HL-60/S4 treated with phorbol 12-myristate 13-acetate at 8.2 ng/mL for 4 days and 3 days (cell line): Measurements from ENCODE around the gene PPP2R5C.

Experiments
- in situ Hi-C: fragments of 300-500 bp; cut with MboI; formaldehyde crosslinking; loops from 2 replicates; pipeline ENCODE4 v1.15.0; 2022; ENCODE audit warnings: low sequenced_read_pairs

The PPP2R5C gene

DNA sequence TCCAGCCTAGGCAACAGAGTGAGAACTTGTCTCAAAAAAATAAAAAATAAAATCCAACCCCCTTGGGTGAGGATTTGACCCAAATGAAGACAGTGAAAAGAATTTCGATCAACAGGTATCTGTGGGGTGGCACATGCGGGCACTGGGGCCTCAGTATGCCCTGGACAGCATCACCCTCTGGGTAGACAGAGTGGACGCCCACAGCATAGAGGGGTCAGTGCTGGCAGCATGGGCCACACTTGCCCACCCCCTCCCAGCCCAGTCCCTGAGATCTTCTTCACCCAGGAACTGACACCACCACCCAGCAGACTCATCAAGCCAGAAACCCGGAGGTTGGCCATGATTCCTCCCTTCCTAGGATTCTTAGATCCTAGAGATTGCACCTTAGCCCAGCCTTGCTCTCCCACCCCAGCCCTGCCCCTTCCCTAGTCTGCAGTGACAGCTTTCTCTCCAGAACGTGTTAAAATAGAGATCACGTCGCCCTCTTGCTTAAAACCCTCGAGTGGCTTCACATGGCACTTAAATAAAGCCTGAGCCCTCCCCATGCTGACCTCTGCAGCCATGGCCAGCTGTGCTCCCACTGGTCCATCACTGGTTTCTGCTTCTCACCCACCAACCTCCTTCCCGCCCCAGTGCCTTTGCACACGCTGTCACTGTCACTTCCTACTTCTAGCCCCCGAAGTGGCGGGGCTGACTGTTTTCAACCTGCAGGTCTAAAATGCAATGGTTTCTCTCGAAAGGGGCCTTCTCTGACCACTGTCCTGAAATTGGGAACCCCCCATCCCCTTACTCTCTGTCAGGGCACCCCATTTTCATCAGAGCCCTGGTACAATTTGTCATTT, 176.6 kb downstream of the PPP2R5C start:
- in situ Hi-C loops: no loop called here

- in situ Hi-C loops: no loop called here
Measured at GRCh38 chr14:101939646-101940170, 178.2 kb downstream of the PPP2R5C start.

- in situ Hi-C loops: no loop called here
Measured at GRCh38 chr14:101944451-101944850, 182.9 kb downstream of the PPP2R5C start.

GRCh38 chr14:101945171-101945570, 183.7 kb downstream of the PPP2R5C start:
- in situ Hi-C loops: no loop called here

GRCh38 chr14:101947577-101947903, 186.0 kb downstream of the PPP2R5C start:
- in situ Hi-C loops: no loop called here

GRCh38 chr14:101947904-101948665, 186.6 kb downstream of the PPP2R5C start:
- in situ Hi-C loops: no loop called here

- in situ Hi-C loops: no loop called here
Measured at GRCh38 chr14:101948666-101949216, 187.2 kb downstream of the PPP2R5C start.

DNA sequence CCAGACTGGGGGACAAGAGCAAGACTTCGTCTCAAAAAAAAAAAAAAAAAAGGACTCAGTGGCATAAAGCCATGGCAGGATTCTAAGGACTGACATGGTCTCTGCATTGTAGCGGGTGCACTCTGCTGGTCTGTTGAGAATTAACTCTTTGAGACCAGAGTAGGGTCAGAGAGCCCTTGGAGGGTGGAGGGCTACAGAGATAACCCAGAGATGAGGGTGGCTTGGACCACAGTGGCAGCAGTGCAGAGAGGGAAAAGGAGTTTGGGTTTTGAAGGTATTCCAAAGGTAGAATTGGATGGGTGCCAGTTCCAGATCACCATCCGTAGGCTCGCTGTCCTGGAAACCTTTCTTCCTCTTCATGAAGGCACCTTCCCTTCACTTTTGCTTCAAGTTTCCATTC, 188.6 kb downstream of the PPP2R5C start:
- in situ Hi-C loops: no loop called here

GRCh38 chr14:101950516-101951215, 189.2 kb downstream of the PPP2R5C start:
- in situ Hi-C loops: no loop called here

GRCh38 chr14:101953151-101953550, 191.6 kb downstream of the PPP2R5C start:
- in situ Hi-C loops: no loop called here

DNA sequence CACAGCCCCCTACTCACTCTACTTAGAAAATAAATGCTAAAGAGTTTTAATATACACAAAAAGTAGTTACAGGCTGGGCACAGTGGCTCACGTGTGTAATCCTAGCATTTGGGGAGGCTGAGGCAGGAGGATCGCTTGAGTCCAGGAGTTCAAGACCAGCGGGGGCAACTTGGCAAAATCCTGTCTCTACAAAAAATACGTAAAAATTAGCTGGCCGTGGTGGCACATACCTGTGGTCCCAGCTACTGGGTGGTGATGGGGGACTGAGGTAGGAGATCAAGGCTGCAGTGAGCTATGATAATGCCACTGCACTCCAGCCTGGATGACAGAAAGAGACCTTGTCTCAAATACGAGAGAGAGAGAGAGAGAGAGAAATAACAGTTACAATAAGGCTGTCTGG, 193.0 kb downstream of the PPP2R5C start:
- in situ Hi-C loops: no loop called here

DNA sequence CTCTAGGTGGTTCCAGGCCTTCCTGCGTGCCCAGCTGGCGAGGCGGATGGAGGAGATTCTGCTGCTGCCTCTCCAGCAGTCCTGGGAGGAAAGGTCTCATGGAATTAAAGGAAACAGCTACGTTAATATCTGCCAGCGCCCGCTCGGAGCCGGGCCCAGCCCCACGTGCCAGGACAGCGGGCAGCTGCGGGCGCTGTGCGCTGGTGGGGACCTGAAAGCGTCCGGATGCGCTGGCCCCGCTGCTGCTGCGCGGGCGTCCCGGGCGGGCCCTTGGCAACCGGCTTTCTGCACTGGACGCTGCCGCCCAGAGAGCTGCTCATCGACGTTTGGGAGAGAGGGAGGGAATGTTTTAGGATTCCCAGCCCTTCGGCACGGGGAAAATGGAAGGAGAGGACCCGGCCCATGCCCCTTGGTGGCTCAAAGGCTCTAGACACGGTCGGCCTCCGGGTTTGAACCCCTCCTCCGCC, 194.2 kb downstream of the PPP2R5C start:
- in situ Hi-C loops: no loop called here

- in situ Hi-C loops: no loop called here
Measured at GRCh38 chr14:101956179-101956885, 194.8 kb downstream of the PPP2R5C start.

GRCh38 chr14:101957406-101958234, 196.1 kb downstream of the PPP2R5C start:
- in situ Hi-C loops: no loop called here

- in situ Hi-C loops: no loop called here
Measured at GRCh38 chr14:101958418-101959180, 197.1 kb downstream of the PPP2R5C start.

DNA sequence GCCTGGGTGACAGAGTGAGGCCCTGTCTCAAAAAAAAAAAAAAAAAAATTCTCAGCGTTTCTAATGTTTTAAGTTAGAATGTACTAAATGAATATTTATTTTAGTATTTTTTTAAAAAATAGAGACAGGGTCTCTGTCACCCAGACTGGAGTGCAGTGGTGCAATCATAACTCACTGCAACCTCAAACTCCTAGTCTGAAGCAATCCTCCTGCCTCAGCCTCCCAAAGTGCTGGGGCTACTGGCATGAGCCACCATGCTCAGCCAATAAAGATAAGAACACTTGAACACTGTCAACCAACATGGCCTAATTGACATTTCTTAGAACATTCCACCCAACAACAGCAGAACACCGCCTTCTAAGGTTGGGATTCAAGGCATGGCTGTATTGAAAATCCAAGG, 197.8 kb downstream of the PPP2R5C start:
- in situ Hi-C loops: no loop called here

DNA sequence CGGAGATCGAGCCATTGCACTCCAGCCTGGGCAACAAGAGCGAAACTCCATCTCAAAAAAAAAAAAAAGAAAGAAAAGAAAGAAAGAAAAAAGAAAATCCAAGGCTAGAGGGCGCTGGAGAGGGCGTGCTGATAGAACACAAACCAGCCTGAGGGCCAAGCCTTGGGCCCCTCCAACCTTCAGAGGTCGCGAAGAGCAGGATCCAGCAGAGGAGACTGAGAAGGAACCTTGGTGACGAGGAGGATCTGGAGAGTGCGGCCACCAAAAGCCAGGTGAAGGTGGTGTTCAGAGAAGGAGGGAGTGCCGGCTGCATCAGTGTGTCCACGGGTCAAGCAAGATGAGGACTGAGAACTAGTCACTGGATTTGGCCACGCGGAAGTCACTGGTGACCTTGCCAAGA, 198.7 kb downstream of the PPP2R5C start:
- in situ Hi-C loops: no loop called here

DNA sequence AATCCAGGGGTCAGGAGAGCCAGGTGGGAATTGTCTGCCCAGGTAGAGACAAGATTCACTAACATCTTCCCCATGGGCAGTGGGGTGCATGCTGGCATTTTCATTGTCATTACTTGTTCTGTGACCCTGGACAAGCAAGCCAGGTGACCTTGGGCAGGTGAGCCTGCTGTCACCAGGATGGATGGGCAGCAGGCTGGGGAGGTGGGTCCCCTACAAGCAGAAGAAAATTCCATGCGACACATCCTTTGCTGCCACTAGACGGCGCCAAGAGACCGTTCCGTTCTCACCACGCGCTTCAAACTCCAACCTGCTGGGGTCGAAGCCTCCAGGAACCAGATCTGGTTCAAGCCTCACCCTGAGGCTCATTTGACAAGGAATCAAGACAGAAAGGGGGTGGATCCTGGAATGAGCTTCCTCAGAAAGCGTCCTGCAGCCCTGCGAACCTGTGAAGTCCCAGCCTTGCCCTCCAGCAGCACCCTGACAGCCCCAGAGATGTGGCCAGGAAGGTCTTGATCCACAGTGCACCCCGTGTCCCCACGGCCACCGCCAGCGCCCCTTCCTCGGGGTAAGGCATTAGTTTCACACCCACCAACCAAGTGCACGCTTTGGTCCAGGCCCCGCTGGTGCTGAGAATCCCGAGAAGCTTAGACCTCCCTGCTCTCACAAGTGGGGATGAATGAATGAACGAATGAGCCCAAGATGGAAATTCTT, 199.7 kb downstream of the PPP2R5C start:
- in situ Hi-C loops: no loop called here
